Right hindlimb (tissue), 1 donor: ENCODE measurements around the gene PFN1.

Experiments
- DNase-seq: peaks from one replicate; pipeline ENCODE4 v3.0.0-alpha.2; 2018

The PFN1 gene

GRCh38 chr17:4948166-4948930 lies at the start of gene PFN1:
Gene PFN1, minus strand, starts transcription at chr17:4948530. Its CDS starts 136 bp downstream, at chr17:4948394.
- DNase-seq: peak; percentile 95

GRCh38 chr17:4997302-4998026 lies 49.1 kb upstream of the PFN1 start, which contains the start of the genes INCA1 and KIF1C:
Gene INCA1, minus strand, starts transcription at chr17:4997522. Its CDS starts 3,085 bp downstream, at chr17:4994437.
Gene KIF1C, plus strand, starts transcription at chr17:4997950. Its CDS starts 2,297 bp downstream, at chr17:5000247.
- peak; percentile 95 for DNase-seq

GRCh38 chr17:4994081-4994595 lies 45.8 kb upstream of the PFN1 start:
- DNase-seq: no peak

- DNase-seq: peak; percentile 54
These were observed 39.6 kb upstream of the PFN1 start for GRCh38 chr17:4987767-4988567.

GRCh38 chr17:4986951-4987766 lies 38.8 kb upstream of the PFN1 start, which contains the start of gene CAMTA2:
Gene CAMTA2, minus strand, starts transcription at chr17:4987675. Its CDS starts 1,453 bp downstream, at chr17:4986222.
- peak; percentile 89 for DNase-seq

GRCh38 chr17:4986403-4986802 lies 38.1 kb upstream of the PFN1 start:
- no peak for DNase-seq

GRCh38 chr17:4982305-4982704 lies 34.0 kb upstream of the PFN1 start:
- DNase-seq: no peak

GRCh38 chr17:4980644-4981216 lies 32.4 kb upstream of the PFN1 start:
- no peak for DNase-seq

GRCh38 chr17:4978726-4979125 lies 30.4 kb upstream of the PFN1 start:
- DNase-seq: no peak

GRCh38 chr17:4974115-4974670 lies 25.9 kb upstream of the PFN1 start:
- DNase-seq: no peak

GRCh38 chr17:4973256-4974114 lies 25.2 kb upstream of the PFN1 start:
- no peak for DNase-seq

GRCh38 chr17:4972752-4973151 lies 24.4 kb upstream of the PFN1 start:
- no peak for DNase-seq

GRCh38 chr17:4972322-4972721 lies 24.0 kb upstream of the PFN1 start:
- no peak for DNase-seq

- no peak for DNase-seq
These were observed 23.5 kb upstream of the PFN1 start for GRCh38 chr17:4971826-4972225.

GRCh38 chr17:4970273-4970672 lies 21.9 kb upstream of the PFN1 start:
- DNase-seq: no peak

- no peak for DNase-seq
These were observed 21.3 kb upstream of the PFN1 start for GRCh38 chr17:4969551-4970173.

GRCh38 chr17:4969047-4969550 lies 20.8 kb upstream of the PFN1 start:
- no peak for DNase-seq

GRCh38 chr17:4968486-4969046 lies 20.2 kb upstream of the PFN1 start:
- DNase-seq: no peak
